HG02642 (cell line): Measurements from ENCODE around the gene CTDP1.

Source experiments
- ATAC-seq: cut with Tn5 transposase; IDR thresholded peaks from one replicate; pipeline ENCODE4 v1.9.1; 2021; ENCODE audit warnings: mild to moderate bottlenecking; ENCODE audit not compliant: unreplicated experiment, poor library complexity

Gene CTDP1

DNA sequence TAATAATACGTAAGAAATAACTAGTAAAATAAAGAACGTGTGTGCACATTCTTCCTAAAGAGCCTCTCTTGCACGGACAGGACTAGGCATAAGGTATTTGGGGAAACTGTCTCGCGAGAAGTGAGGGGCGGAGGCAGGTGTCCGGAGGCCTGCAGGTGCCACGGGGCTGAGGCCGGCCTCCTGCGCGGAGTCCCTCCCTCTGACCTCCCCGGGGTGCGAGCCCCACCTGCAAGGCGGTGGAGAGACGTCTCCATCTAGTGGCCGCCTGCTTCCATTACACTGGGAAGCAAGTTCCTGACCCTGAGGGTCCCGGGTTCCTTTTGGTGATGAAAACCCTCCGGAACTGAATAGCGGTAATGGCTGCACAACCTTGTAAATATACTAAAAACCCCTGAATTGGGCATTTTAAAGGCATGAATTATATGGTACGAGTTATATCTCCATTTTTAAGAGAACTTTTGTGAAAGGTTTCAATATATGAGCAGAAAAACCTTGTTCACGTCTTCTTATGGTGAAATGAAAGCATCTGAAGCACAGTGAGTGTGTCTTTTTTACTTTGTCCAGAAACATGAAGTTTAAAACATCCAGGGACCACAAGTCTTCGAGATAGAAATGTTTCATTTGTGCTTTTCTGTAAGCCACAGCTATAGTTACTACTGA, 35.5 kb upstream of the CTDP1 start:
- peak; percentile 88 for ATAC-seq

DNA sequence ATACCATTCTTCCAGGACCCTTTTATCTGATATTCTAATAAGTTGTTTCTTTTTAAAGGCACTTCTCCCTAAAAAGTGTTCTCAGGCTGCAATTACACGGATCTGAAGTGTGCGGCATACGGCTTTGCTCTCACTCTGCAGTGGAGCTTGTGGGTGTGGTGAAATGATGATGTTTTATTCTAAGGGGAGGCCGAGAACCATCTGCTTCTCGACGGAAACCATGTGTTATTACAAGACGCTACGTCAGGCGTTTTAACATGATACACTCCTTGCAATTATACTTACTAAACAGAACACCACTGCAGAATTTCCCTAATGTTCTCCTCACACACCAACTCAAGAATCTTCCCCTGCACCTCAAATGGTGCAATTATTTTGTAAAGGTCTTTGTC, 34.9 kb upstream of the CTDP1 start:
- no peak for ATAC-seq

GRCh38 chr18:79645291-79645983, 34.2 kb upstream of the CTDP1 start:
- no peak for ATAC-seq

- no peak for ATAC-seq
Measured at GRCh38 chr18:79647307-79647706, 32.3 kb upstream of the CTDP1 start.

GRCh38 chr18:79650959-79651358, 28.6 kb upstream of the CTDP1 start:
- no peak for ATAC-seq

DNA sequence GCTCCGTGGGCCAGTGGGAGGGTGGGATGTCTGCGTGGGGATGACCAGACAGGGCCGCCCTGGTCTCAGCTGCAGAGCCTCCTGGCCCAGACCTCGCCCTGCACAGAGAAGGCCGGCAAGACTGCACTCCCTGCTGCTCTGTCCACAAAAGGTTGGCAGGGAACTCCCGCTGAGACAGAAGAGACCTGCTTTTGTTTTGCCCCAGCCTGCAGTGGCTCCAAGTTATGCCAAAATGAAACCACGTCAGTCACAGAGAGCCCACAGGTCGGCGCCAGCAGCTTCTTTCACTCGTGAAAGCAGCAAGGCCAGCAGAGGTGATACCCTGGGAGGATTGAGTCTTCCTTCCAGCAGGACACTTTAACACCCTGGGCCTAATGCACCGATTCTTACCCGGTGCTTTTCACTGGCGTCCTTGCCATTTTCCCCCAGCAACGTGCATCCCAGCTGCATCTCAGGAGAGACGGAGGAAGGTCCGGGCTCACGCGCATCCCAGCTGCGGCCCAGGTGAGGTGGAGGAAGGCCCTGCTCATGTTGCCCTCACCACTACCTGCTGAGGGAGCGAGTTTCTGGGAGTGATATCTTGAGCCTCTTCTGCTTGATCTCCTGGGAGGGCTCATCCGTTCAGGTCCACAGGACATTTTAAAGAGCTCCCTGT, 22.1 kb upstream of the CTDP1 start:
- ATAC-seq: no peak

DNA sequence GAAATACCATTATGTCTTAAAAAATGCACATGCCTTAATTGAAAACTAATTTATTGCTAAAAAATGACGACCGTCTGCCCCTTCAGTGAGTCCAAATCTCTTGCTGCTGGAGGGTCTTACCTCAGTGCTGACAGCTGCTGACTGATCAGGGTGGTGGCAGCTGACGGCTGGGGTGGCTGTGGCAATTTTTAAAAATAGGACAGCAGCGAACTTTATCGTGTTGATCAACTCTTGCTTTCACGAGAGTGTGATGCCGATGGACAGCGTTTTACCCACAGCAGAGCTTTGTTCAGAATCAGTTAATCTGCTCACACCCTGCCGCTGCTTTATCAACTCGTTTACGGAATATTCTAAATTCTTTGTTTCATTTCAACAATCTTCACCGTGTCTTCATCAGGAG, 21.2 kb upstream of the CTDP1 start:
- no peak for ATAC-seq

GRCh38 chr18:79659733-79660132, 19.9 kb upstream of the CTDP1 start:
- no peak for ATAC-seq

DNA sequence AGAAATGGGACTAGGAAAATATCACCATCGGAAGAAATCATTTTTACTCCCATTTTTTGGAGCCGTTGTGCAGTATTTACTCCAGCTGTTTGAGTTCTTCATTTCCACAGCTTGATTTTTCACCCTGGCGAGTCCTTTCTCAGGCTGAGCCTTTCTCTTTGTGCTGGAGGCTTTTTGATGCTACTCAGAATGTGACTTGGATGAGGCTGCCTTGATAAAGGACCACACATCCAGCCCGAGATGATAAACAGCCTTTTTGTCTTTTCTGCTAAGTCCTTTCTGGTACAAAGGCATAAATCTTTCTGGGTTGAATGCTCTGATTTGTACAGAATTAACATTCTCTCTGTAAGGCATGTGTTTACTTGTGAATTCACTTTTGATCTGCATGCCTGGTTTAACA, 17.6 kb upstream of the CTDP1 start:
- ATAC-seq: no peak

DNA sequence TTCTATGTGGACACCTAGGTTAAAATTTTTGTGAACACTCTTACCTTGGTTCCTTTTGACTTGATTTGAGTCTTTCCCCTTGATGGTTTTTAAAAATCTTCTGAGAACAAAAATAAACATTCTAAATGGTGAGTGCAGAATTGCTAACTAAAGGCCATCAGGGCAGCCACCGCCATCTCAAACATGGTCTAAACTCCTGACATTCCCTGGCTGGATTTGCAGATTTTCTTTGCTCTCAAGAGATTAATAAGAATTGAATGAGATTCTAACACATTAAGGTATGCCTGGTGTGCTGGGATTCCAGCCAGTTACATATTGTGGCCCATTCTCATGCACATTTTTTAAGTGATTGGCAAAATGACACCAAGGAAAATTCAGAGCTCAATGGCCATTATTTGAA, 17.2 kb upstream of the CTDP1 start:
- no peak for ATAC-seq

- ATAC-seq: no peak
Measured at GRCh38 chr18:79664525-79665125, 15.0 kb upstream of the CTDP1 start.

- no peak for ATAC-seq
Measured at GRCh38 chr18:79668203-79668602, 11.4 kb upstream of the CTDP1 start.

GRCh38 chr18:79672490-79673276, 6.9 kb upstream of the CTDP1 start:
- ATAC-seq: no peak

DNA sequence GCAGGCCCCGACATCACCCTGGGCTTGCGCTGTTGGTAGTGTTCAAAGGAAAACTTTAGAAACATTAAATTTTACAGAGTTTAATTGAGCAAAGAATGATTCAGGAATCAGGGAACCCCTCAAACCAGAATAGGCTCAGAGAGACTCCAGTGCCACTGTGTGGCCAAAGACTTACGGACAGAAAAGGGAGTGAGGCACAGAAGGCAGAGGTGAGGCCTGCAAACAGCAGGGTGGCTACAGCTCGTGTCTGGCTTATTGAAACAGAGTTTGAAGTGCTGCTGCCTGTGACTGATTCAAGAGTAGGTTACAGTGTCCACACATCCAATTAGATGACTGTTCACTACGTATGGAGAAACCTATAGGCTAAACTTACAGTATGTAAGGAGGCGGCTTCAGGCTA, 2.4 kb upstream of the CTDP1 start:
- no peak for ATAC-seq

GRCh38 chr18:79677840-79678239, 1.8 kb upstream of the CTDP1 start:
- ATAC-seq: no peak

GRCh38 chr18:79678665-79679551, 695 bp upstream of the CTDP1 start:
- ATAC-seq: peak; percentile 93

DNA sequence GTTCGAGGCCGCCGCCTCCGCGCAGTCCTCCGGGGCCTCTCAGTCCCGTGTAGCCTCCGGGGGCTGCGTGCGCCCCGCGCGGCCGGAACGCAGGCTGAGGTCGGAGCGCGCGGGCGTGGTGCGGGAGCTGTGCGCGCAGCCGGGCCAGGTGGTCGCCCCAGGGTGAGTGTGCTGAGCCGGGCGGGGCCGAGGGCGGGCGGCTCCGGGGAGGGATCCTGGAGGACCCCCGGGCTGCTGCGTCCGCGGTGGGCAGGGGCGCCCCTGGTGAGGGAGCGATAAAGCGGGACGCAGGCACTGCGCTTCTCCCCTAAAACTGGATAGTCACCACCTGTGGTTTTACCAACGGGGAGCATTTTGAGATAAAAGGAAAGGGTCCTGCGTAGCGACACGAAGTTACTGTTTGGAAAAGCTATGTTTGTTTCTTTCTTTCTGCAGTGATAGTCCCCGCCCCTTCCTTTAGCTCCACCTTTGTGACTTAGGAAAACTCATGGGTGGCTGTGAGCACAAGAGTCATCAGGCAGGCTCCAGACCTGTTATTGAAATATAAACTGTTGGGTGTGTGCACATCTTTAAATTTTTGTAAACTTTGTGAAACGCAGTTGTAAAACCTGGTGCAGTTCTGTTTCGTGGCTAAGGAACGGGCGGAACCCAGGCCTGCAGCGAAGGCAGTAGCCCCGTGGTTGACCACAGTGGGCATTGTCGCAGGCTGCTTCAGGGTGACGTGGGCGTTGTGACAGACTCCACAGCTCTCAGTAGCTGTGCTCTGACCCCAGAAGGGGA, 687 bp downstream of the CTDP1 start:
- ATAC-seq: peak; percentile 12

DNA sequence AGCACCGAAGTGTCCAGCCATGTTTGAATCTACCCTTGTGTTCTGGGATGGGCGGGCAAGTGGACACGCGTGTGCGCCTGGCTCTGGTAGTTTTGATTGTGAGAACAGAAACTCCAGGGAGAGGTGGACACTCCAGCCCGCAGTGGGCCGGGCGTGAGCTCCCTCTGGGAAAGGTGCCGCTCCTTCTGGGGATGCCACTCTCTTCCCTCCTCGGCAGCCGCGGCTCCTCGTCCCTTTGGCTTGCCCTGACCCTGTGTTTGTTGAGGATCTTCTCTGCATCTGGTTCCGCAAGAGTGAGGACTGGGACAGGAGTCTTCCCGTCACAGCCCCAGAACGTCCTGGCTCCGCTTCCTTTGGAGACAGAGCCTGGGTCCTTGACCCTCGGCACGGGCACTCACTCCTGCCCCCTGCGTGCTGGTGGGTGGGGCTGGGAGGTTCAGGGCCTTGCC, 1.3 kb downstream of the CTDP1 start:
- ATAC-seq: no peak
